ENCODE results near the gene RGS12.

DNA sequence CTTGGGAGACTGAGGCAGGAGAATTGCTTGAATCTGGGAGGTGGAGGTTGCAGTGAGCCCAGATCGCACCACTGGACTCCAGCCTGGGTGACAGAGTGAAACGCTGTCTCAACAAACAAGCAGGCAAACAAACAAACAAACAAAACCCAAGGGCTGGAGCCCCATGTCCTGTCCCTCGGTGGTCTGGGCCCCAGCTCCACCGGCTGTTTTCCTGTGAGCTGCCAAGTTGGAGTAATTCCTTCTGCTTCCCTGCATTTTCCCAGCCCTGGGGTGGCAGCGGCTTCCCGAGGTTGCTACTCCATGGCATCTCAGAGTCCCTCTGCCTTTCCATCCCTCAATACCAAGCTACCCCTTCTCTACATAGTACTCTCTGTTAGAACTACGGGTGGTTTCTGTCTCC is 43.2 kb downstream of the RGS12 start:
- TF ChIP-seq, protein P1, sequence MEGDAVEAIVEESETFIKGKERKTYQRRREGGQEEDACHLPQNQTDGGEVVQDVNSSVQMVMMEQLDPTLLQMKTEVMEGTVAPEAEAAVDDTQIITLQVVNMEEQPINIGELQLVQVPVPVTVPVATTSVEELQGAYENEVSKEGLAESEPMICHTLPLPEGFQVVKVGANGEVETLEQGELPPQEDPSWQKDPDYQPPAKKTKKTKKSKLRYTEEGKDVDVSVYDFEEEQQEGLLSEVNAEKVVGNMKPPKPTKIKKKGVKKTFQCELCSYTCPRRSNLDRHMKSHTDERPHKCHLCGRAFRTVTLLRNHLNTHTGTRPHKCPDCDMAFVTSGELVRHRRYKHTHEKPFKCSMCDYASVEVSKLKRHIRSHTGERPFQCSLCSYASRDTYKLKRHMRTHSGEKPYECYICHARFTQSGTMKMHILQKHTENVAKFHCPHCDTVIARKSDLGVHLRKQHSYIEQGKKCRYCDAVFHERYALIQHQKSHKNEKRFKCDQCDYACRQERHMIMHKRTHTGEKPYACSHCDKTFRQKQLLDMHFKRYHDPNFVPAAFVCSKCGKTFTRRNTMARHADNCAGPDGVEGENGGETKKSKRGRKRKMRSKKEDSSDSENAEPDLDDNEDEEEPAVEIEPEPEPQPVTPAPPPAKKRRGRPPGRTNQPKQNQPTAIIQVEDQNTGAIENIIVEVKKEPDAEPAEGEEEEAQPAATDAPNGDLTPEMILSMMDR (IDR thresholded peaks at IDR 0.05; ENCODE audit: low read depth, low read length) = no peak
- TF ChIP-seq EZH2phosphoT487 (IDR thresholded peaks at IDR 0.05; ENCODE audit: low read depth) = no peak
